NCI-H1694 treated with DMSO at 0.1 percent for 48 hours (cell line): ENCODE results near the gene ALOX15.
"Not testable (repeated sequence)": the region's sequence is repeated elsewhere in the genome, so short reads cannot be mapped to it uniquely, and the experiment has no call there.

ENCODE experiments used
- DNase-seq: peaks from one replicate; lab custom pipeline; 2025; lab: John Stamatoyannopoulos, UW

Gene ALOX15, protein sequence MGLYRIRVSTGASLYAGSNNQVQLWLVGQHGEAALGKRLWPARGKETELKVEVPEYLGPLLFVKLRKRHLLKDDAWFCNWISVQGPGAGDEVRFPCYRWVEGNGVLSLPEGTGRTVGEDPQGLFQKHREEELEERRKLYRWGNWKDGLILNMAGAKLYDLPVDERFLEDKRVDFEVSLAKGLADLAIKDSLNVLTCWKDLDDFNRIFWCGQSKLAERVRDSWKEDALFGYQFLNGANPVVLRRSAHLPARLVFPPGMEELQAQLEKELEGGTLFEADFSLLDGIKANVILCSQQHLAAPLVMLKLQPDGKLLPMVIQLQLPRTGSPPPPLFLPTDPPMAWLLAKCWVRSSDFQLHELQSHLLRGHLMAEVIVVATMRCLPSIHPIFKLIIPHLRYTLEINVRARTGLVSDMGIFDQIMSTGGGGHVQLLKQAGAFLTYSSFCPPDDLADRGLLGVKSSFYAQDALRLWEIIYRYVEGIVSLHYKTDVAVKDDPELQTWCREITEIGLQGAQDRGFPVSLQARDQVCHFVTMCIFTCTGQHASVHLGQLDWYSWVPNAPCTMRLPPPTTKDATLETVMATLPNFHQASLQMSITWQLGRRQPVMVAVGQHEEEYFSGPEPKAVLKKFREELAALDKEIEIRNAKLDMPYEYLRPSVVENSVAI

DNA sequence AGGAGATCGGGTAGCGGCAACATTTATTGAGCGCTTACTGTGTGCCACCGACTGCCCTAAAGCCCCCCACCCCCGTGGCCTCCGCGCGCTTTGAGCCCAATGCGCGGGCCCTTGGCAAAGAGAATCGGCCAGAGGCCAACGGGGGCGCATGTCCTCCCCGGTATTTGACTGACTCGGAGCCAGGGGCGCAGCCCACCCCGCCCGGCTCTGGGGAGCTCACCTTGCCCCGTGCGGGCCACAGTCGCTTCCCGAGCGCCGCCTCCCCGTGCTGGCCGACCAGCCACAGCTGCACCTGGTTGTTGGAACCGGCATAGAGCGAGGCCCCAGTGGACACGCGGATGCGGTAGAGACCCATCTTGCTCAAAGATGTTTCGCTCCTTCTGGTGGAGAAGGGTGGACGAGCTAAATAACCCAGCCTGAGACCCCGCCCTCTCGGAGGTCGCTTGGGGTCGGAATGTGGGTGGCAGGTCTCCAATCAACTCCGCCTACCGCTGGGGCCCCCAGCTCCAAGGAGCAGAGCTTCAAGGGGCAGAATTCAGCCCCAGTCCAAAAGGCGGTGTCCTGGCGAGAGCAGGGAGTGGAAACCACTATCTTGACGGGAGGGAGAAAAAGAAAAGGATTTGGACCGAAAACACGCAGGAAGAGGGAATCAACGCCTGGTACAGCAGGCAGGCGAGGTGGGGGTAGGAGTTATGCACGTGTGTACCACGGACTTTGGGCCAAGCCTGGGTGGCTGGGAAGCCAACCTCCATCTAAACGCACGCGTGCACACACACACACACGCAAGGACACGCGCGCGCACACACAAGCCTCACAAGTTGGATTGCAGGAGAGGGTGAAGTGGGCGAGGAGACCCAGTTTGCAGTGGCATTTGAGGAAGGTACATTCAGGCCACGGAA, at the start of gene ALOX15:
Gene ALOX15 (minus strand): TSS at position 382 of the 899 bp plus-strand sequence. CDS start 27 bp downstream, at position 355.
- DNase-seq, result no peak

- DNase-seq, result no peak
Observed at GRCh38 chr17:4690745-4691144, 49.3 kb upstream of the ALOX15 start.

DNA sequence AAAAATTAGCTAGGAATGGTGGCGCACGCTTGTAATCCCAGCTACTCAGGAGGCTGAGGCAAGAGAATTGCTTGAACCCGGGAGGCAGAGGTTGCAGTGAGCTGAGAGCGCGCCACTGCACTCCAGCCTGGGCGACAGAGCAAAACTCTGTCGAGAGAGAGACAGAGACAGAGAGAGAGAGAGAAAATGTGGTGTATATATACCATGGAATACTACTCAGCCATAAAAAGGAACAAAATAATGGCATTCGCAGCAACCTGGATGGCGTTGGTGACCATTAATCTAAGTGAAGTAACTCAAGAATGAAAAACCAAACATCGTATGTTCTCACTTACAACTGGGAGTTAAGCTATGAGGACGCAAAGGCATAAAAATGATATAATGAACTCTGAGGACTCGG, 48.4 kb upstream of the ALOX15 start:
- DNase-seq, result not testable (repeated sequence)

DNA sequence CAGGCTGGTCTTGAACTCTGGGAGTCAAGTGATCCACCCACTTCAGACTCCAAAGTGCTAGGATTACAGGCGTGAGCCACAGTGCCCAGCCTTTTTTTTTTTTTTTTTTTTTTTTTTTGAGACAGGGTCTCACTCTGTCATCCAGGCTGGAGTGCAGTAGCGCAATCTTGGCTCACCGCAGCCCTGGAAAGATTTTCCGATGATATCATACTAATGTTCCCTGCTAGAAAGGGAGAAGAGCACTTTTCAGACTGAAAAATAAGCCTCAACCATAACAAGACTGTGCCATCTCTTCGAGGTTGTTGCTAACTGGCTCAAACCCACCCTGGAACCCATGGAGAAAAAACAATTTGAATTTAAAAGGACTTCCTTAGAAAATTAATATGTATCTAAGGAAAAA, 42.3 kb upstream of the ALOX15 start:
- DNase-seq, result not testable (repeated sequence)

- no peak for DNase-seq
Observed at GRCh38 chr17:4679658-4680057, 38.2 kb upstream of the ALOX15 start.

GRCh38 chr17:4678448-4679026, 37.1 kb upstream of the ALOX15 start:
- DNase-seq, result no peak

DNA sequence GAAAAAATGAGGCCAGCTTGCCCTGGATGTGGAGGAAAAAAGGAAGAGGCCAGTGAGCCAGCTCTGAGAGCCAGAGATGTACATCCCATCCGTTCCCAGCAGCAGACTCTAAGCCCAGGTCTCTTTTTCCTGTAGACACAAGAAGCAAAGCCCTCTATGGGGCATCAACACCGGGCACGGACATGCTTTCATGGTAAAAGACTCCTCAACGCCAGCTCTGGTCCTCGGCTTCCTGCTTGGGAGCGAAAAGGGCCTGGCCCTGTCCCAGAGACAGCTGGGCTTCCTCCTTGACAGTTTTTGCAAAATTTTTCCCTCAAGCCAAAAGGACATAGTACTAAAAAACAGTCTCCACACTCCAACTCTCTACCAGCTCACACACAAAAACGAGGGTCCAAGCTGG, 35.3 kb upstream of the ALOX15 start:
- DNase-seq, result no peak

DNA sequence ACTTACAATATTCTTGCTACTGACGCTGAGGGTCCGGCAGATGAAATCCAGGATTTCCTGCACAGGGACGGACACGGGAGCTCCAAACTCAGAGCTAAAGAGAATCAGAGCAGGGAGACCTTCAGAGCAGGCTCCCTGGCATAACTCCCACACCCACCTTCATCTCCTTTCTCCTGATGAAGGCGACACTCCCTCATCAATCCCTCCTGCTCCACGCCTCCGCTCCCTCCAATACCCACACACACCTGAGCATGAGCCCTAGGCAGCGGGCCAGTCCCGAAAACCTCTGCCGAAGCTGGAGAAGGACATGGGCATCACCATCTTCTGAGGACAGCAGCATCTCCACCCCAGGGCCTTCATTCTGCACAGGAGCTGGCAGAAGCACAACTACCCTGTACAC, 34.3 kb upstream of the ALOX15 start:
- DNase-seq, result no peak

- no peak for DNase-seq
Observed at GRCh38 chr17:4674685-4674998, 33.2 kb upstream of the ALOX15 start.

DNA sequence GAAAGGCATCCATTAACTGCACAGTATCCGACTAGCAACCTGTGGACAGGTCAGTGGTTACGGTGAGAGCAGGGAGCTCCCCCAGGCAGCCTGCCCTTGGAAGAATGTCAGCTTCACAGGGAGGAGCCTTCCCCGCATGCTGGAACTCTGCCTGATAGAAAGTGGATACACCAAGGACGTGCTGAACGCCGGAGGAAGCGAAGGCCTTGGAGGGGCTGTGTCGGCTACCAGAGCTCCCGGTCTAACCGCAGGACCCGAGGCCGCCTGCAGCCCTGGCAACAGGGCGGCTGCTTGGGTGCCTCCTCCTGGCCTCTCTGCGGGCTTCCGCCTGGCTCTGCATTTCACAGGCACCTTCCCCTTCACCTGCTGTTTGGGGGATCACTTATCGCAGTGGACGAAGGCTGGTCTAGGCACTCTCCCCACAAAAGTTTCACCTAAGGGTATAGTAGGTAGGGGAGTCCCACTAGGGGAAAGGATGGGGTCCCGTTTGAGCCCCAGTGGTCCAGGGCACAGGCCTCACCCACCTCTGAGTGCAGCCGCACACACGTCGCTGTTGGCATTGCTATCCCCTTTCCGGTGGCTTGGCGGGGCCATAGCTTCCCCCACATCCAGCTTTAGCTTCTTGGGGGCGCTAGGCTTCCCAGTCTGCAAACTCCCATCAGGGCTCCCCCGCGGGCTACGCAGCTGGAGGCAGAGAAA, 32.7 kb upstream of the ALOX15 start:
- DNase-seq, result no peak

DNA sequence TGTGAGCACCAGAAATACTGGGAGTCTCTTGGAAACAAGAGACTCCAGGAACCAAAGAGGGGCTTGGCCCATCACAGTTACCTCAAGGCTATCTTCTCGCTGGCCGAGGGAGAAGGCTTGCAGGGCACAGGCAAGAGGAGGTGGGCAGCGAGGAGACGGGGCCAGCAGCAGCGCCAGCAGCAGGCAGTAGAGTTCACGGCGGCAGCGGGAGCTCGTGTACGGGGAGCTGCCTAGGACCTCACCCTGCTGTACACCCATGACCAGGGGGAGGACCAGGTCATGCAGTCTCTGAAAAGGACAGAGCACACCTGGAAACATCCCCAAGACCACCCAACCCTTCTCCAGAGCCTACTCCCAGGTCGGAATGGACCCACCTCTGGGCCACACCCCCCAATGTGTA, 31.7 kb upstream of the ALOX15 start:
- DNase-seq, result no peak

DNA sequence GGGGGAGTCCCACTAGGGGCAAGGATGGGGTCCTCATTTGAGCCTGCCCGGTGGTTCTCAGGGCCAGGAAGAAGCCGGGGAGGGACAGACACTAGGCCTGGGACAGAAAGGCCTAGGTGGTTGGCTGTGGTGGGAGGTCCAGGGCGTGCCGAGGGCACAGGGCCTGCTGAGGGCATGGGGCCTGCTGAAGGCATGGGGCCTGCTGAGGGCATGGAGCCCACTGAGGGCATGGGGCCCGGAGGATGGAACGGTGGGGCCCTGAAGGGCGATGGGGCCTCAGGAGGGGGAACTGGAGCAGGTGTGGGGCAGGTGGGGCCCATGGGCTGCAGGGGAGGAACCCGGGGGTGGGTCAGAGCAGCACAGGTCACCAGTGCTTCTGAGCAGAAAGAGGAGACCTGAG, 31.3 kb upstream of the ALOX15 start:
- DNase-seq, result no peak

DNA sequence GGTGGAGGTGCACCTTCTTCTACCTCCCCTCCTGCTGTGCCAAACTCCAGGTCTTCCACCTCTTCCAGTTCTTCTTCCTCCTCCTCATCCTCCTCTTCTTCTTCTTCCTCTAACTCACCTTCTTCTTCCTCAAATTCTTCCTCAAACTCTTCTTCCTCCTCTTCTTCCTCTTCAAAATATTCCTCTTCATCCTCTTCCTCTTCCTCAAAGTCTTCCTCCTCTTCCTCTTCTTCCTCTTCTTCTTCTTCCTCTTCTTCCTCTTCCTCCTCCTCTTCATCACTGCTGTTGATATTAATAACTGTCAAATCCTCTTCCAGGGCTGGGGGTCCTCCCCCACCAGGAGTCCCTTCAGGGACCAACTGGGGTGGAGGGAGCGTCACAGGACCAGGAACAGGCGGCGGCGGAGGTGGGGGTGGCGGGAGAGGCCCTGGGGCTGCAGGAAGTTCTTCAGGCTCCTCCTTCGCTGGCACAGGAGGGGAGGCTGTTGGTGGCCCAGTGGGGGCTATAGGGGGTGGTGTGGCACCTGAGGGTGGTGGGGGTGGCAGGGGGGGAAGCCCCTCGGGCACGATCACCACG, 30.7 kb upstream of the ALOX15 start:
- no peak for DNase-seq

DNA sequence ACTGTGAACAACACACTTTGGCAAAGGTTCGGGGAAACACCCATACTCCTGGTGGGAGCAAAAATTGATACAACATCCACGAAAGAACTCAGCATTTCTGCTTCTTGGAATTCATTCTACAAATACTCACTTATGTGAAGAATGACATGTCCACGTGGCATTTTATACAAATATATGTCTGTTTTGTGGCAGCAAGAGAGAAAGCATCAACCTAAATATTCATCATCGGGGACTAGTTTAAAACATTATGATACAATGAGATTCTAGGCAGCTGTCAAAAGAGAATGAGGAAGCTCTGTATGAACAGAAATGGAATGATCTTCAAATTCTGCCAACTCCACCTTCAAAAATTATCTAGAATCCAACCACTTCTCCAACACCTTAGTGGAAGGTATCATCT, 25.7 kb upstream of the ALOX15 start:
- DNase-seq, result no peak

DNA sequence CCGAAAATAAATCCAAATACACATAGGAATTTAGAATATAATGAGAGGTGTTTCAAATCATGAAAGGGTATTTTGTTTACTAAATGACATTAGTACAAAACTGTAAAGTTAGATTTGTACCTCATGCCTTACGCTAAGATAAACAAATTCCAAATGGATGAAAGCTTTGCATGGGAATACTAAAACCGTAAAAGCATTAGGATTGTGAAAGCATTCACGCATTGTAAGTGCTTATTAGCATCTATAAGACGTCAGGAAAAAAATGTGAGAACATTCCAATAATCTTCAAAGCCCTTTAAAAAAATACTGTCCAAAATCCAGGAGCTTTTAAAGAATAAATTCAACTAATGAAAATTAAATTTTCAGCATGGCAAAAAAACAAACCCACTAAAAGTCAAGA, 24.8 kb upstream of the ALOX15 start:
- no peak for DNase-seq

- no peak for DNase-seq
Observed at GRCh38 chr17:4665027-4665426, 23.5 kb upstream of the ALOX15 start.

DNA sequence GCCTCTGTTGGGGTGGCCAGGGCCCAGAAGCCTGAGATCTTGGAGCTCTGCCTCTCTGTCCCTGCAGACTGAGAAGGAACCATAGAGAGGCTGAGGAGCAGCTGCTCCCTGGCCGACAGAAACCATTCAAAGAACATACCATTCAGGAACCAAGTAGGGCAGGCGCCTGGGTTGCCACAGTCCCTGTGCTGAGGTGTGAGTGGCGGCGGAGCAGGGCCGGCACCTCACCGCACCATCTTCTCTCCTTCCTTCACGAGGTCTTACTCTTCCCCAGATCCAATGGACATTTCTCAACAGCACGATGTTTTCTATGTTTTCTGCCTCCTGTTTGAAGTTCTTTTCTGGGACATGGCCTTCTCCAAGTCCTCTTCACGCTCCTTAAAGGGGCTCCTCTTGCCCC, 22.8 kb upstream of the ALOX15 start:
- DNase-seq, result no peak

GRCh38 chr17:4663711-4664110, 22.2 kb upstream of the ALOX15 start:
- no peak for DNase-seq

- no peak for DNase-seq
Observed at GRCh38 chr17:4658478-4659305, 17.2 kb upstream of the ALOX15 start.

GRCh38 chr17:4657678-4658077, 16.2 kb upstream of the ALOX15 start:
- no peak for DNase-seq
